Chondrocyte (in vitro differentiated cells): ENCODE data around the gene TINAGL1. TPM values are rescaled to one million over a fixed set of nuclear protein-coding genes. Genes with fewer than 3 reads are reported as not detected.

Experiments used
- DNase-seq: peaks from one replicate; pipeline ENCODE4 v3.0.0; 2021; ENCODE audit warnings: mixed read lengths, low spot score
- H3K27ac Mint-ChIP-seq: one replicate; pipeline ENCODE4 v1.8.0; 2021; ENCODE audit warnings: mild to moderate bottlenecking, moderate library complexity, mixed read lengths; ENCODE audit not compliant: unreplicated experiment
- H3K27me3 Mint-ChIP-seq: 2 replicates; pipeline ENCODE4 v1.8.0; 2021; ENCODE audit warnings: low read depth, mixed read lengths
- H3K36me3 Mint-ChIP-seq: 2 replicates; pipeline ENCODE4 v1.8.0; 2021; ENCODE audit warnings: low read depth, mixed read lengths
- H3K4me1 Mint-ChIP-seq: 2 replicates; pipeline ENCODE4 v1.8.0; 2021; ENCODE audit warnings: low read depth, mild to moderate bottlenecking, mixed read lengths
- H3K4me3 Mint-ChIP-seq: one replicate; pipeline ENCODE4 v1.8.0; 2021; ENCODE audit warnings: mild to moderate bottlenecking, moderate library complexity, mixed read lengths; ENCODE audit not compliant: unreplicated experiment
- H3K9me3 Mint-ChIP-seq: 2 replicates; pipeline ENCODE4 v1.8.0; 2021; ENCODE audit warnings: low read depth, mixed read lengths
- total RNA-seq: library from RNA; stranded (reverse); gene quantifications from 3 replicates; pipeline ENCODE4 v1.2.1, GENCODE V29; 2021
- TF ChIP-seq, protein P1 (sequence below): fragments of 200-600 bp; sonication (generic); IDR thresholded peaks from 2 replicates; pipeline ENCODE4 v1.5.0; 2021; ENCODE audit warnings: antibody characterized with exemption, mild to moderate bottlenecking, moderate library complexity

Gene TINAGL1
- total RNA-seq, 1 donor from 2014 or later = 154 TPM

DNA sequence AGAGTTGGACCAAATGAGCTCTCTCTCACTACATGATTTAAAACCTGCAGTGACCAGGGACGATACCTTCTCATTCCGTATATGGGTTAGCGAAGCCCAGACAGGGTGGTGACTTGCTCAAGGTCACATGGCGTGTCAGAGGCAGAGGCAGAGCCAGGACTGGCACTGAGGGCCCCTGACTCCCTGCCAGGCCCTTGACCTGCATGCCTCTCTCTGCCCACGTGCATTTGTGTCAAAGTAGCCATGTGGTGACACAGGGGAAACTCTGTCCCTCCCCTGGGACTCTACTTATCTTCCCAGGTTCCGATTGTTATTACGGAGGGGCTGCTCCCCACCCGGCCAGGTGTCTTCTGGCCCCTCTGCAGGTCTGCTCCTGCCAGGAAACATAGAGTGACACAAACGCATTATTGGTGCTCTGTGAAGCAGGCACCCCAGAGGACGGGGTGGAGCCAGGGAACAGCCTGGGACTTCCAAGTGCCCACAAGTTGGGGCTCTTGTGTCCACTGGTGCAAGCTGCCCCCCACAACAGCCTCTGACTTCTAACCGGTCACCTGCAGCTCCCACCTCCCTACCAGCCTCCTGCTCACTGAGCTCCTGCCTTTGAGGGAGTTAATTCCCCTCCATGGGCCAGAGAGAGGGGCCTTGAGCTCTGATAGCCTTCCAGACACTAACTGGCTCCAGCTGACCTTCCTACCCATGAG, 7.3 kb upstream of the TINAGL1 start:
- no peak for DNase-seq
- TF ChIP-seq, protein P1, sequence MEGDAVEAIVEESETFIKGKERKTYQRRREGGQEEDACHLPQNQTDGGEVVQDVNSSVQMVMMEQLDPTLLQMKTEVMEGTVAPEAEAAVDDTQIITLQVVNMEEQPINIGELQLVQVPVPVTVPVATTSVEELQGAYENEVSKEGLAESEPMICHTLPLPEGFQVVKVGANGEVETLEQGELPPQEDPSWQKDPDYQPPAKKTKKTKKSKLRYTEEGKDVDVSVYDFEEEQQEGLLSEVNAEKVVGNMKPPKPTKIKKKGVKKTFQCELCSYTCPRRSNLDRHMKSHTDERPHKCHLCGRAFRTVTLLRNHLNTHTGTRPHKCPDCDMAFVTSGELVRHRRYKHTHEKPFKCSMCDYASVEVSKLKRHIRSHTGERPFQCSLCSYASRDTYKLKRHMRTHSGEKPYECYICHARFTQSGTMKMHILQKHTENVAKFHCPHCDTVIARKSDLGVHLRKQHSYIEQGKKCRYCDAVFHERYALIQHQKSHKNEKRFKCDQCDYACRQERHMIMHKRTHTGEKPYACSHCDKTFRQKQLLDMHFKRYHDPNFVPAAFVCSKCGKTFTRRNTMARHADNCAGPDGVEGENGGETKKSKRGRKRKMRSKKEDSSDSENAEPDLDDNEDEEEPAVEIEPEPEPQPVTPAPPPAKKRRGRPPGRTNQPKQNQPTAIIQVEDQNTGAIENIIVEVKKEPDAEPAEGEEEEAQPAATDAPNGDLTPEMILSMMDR = no peak
- Mint-ChIP-seq H3K36me3 (no peaks in the 10 kb centered on the region), H3K4me1 (peaks cover 45% of the 10 kb centered on the region), H3K27me3 (no peaks in the 10 kb centered on the region), H3K4me3 (no peak overlapping the region), H3K27ac (no peak overlapping the region), H3K9me3 (no peaks in the 10 kb centered on the region)

DNA sequence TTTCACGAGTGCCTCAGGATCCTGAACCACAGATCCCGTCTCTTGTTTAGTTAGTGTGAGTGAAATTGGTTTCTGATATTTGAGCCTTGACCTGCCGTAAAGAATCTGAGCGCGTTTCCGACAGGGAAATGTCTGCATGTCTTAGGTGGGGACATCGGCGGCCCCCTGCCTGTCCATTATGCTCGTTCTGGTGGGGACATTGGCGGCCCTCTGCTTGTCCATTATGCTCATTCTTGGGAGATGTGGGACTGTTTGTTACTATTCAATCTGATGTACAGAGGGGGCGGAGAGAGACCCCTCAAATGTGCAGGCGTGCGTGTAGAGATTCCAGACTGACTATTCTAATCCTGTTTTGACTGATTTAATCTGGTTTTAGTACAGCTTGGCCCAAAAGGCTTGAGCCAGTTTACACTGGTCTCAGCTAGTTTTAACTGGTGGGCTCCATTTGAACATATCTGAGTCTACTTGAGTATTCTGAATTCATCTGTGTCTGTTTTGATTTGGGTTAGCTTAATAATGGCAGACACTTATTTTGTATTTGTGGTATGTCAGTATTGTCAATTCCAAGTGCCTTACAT, 6.6 kb upstream of the TINAGL1 start:
- Mint-ChIP-seq H3K27me3 (no peaks in the 10 kb centered on the region), H3K27ac (no peak overlapping the region), H3K9me3 (no peaks in the 10 kb centered on the region), H3K4me1 (peaks cover 45% of the 10 kb centered on the region), H3K36me3 (no peaks in the 10 kb centered on the region), H3K4me3 (no peak overlapping the region)
- TF ChIP-seq, protein P1 = no peak
- no peak for DNase-seq

DNA sequence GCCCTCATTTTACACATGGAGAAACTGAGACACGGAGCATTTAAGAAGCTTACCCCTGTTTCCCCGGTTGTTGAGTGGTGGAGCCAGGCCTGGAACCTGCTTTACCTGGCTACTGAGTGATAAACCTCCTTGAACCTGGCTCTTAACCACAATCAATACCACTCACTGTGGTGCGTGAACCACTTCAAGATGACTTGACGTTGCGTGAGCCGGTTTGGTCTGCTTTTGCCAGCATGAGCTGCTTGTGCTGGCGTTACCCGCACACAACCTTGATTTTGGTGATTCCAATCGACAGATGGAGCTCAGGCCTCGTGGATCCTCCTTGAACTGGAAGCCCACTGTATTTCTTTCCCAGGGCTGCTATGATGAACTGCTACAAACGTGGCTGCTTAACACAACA, 6.1 kb upstream of the TINAGL1 start:
- peak; percentile 24 for DNase-seq
- peaks cover 49% of the 10 kb centered on the region for H3K4me1 Mint-ChIP-seq
- H3K27ac Mint-ChIP-seq = no peak overlapping the region
- TF ChIP-seq, protein P1 = no peak
- no peak overlapping the region for H3K4me3 Mint-ChIP-seq
- H3K9me3 Mint-ChIP-seq = no peaks in the 10 kb centered on the region
- no peaks in the 10 kb centered on the region for H3K36me3 Mint-ChIP-seq
- H3K27me3 Mint-ChIP-seq = no peaks in the 10 kb centered on the region

DNA sequence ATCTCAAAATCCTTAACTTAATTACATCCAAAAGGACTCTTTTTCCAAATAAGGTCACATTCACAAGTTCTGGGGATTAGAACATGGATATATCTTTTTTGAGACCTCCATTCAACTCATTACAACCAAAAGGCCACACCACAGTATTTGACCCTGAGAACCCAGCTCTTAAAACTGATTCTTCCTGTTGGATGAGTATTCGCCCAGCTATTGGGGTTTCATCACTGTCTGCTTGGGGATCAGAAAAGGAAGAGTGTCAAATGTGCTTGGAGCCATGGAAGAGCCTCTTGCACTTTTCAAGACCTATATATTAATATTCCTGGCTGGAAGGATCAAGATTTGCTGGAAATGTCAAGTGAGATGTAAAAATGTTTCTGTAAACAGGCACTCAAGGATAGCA, 5.4 kb upstream of the TINAGL1 start:
- Mint-ChIP-seq H3K36me3 (no peaks in the 10 kb centered on the region), H3K27me3 (no peaks in the 10 kb centered on the region), H3K9me3 (no peaks in the 10 kb centered on the region), H3K27ac (no peak overlapping the region), H3K4me3 (no peak overlapping the region), H3K4me1 (peaks cover 56% of the 10 kb centered on the region)
- no peak for DNase-seq
- TF ChIP-seq, protein P1 = no peak

DNA sequence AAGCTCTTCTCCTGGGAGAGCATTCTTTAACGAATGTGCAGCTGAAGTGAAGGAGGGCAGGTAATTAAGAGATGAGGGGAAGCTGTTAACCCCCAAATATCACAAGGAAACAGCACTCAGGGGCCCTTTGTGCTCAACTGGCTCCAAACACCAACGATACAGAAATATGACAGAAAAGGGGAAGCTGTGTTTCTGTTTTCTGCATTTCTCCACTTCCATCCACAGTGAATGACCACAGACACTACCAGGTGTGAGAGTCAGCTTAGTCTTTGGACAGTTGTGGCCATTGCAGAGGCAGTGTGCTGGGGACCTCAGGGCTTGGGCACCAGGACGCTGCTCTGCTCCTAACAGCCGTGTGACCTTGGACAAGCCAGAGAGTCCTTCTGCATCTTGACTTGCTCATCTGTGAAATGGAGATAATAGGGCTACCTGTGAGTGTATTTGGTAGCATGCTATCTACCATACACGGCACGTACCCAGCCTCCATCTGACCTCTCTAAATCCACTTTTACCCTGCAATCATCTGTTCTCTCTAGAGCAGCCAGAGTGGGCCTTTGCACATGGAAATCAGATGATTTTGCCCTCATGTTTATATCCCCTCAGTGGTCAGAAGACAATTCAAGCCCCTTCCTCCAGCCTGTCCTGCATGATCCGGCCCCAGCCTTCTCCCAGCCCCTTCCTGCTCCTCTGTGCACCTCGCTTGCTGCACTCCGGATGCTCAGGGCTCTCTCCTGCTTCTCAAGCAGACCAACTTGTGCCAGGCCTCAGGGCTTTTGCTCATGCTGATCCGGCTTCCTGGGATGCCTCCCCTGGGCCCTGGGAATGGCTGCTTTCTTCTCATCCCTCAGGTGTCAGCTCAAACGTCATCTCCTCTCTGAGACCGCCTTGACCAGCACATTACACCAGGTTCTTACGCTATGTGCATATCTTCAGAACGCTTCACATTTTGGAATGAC, 4.7 kb upstream of the TINAGL1 start:
- Mint-ChIP-seq H3K4me3 (no peak overlapping the region), H3K9me3 (no peaks in the 10 kb centered on the region), H3K36me3 (no peaks in the 10 kb centered on the region), H3K27ac (no peak overlapping the region), H3K4me1 (peaks cover 63% of the 10 kb centered on the region), H3K27me3 (no peaks in the 10 kb centered on the region)
- TF ChIP-seq, protein P1 = no peak
- DNase-seq = no peak
